ENCODE results near the gene SH3PXD2B.

DNA sequence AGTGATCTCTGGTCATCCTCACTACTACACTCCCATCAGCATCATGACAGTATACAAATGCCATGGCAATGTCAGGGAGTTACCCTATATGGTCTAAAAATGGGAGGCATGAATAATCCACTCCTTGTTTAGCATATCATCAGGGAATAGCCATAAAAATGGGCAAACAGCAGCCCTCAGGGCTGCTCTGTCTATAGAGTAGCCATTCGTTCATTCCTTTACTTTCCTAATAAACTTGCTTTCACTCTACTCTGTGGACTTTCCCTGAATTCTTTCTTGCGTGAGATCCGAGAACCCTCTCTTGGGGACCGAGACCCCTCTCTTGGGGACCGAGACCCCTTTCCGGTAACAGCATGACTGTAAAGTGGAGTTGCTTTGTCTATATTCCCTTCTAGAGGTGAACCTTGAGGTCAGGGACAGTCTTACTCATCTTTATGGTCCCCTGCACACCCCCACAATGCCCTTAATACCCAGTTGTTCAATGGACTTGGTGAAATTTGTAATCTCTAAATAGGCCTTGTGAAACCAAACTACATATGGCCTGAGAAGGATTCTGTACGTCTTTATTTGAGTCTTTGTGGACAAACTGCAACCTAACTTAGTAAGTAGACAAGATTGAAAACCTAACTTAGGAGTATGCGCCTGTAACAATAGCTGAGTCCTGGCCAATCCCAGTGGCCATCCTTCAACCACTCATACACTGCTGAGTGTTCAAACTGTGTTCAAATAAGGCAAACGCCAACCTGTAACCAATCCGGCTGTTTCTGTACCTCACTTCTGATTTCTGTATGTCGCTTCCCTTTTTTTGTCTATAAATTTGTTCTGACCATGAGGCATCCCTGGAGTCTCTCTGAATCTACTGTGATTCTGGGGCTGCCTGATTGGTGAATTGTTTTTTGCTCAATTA lies 138.5 kb downstream of the SH3PXD2B start:
- TF ChIP-seq CTCF (IDR thresholded peaks at IDR 0.05) (no peak), EZH2 (IDR thresholded peaks at IDR 0.05; ENCODE audit: borderline replicate concordance, insufficient read depth, low read depth, low read length, poor library complexity, severe bottlenecking) (no peak)

Data from B cell (primary cell).